Stomach (tissue), 9 donors: ENCODE results near the gene CACNB2. TPM values are rescaled to one million over a fixed set of nuclear protein-coding genes. Genes with fewer than 3 reads are reported as not detected.

Experiments used
- DNase-seq, 2 donors: peaks; one replicate each; pipeline versions ENCODE4 v3.0.0 to v3.0.0-alpha.2; 2013 to 2019
- H3K27ac ChIP-seq, 5 donors: fragments of 200-600 bp in 4 of 5; sonication (generic) in 4 of 5; one replicate each; pipeline ENCODE4 v1.5.1; 2013 to 2019; ENCODE audit warnings: mild to moderate bottlenecking in 1 of 5, moderate library complexity in 1 of 5
- H3K27me3 ChIP-seq, 3 donors: fragments of 200-600 bp; sonication (generic); one replicate each; pipeline ENCODE4 v1.5.1; 2017 to 2019; ENCODE audit warnings: mixed run types in 1 of 3
- H3K36me3 ChIP-seq, 4 donors: fragments of 200-600 bp; sonication (generic); 1 replicate in 3 of 4; 2 replicates in 1 of 4; pipeline ENCODE4 v1.5.1; 2016 to 2019
- H3K4me1 ChIP-seq, 4 donors: fragments of 200-600 bp; sonication (generic); one replicate each; pipeline ENCODE4 v1.5.1; 2016 to 2019
- H3K4me3 ChIP-seq, 4 donors: fragments of 200-600 bp; sonication (generic) in 3 of 4; one replicate each; pipeline ENCODE4 v1.5.1; 2016 to 2019; ENCODE audit warnings: mild to moderate bottlenecking in 1 of 4
- H3K9me3 ChIP-seq, 4 donors: fragments of 200-600 bp; sonication (generic); one replicate each; pipeline ENCODE4 v1.5.1; 2016 to 2019
- EP300 ChIP-seq: sonication (generic); formaldehyde crosslinking; IDR thresholded peaks from one replicate; pipeline ENCODE4 v1.6.1; 2017; ENCODE audit warnings: antibody characterized with exemption
- POLR2A ChIP-seq, 4 donors: fragments of 450-650 bp; IDR thresholded peaks; one replicate each; pipeline ENCODE4 v1.6.1; 2016; ENCODE audit warnings: antibody characterized with exemption in 4 of 4, control low read depth in 2 of 4, mild to moderate bottlenecking in 1 of 4, moderate library complexity in 1 of 4
- POLR2AphosphoS5 ChIP-seq, 3 donors: sonication (generic); formaldehyde crosslinking; IDR thresholded peaks; one replicate each; pipeline ENCODE4 v1.6.1; 2016; ENCODE audit warnings: antibody characterized with exemption in 3 of 3
- WGBS, 5 donors: extraction: QIAGEN DNeasy Blood & Tissue Kit in 3 of 5; methylation state at CpG; one replicate each; pipeline versions ENCODE4 v1.1.5 to v1.1.7; 2013 to 2018; 5-methylcytosine and 5-hydroxymethylcytosine counted together
- intact Hi-C: fragments of 100-400 bp; cut with DNase I; formaldehyde crosslinking; loops from one replicate; pipeline ENCODE4 v1.15.1; 2023; ENCODE audit warnings: low total_unique reads
- polyA plus RNA-seq, 3 donors: library from polyadenylated mRNA; stranded (reverse); fragments of 200-250 nt; gene quantifications; one replicate each; pipeline ENCODE4 v1.2.3, GENCODE V29; 2013
- total RNA-seq, 5 donors: library from RNA; depleted of rRNA; stranded (reverse); fragments of >200 nt; gene quantifications; one replicate each; pipeline versions ENCODE4 v1.1.0 to v1.2.3, GENCODE V29; 2014 to 2016
- TF ChIP-seq, protein P1 (sequence below), 7 experiments: fragments of 450-650 bp in 4 of 7; fragments of 200-600 bp in 3 of 7; sonication (generic) in 3 of 7; IDR thresholded peaks; one replicate each; pipeline ENCODE4 v1.5.1; 2016 to 2019; ENCODE audit warnings: antibody characterized with exemption in 7 of 7, control low read depth in 2 of 7, mild to moderate bottlenecking in 1 of 7
- donor health status: healthy with polysubstance abuse.
- donor health status: Bipolar disorder and iron deficiency.
- donor health status: healthy.

The CACNB2 gene
- total and polyA plus RNA-seq, 8 donors = 0.31 to 42.9 (median 14.3) TPM

DNA sequence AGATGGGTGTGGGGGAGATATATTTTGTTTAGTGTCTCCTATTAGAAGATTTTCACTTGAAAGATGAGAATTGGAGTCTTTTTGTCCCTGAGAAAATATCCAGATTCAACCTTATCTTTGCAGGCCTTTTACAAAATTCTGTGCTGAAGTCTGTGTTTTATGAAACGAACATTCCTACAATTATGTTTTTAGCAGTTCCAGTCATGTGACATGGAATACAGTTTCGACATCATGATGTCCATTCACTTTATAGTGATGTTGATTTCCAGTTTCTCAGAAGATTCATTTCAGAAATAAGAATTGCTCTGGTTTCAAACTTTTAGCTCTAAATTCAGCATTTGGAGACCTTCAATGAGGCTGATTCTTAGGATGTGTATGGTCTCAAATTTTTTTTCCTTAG, 54.4 kb downstream of the CACNB2 start:
- Histone ChIP-seq H3K4me1 (peaks cover 0 to 25% (median 12%) of the 10 kb centered on the region in 4 donors), H3K4me3 (no peak overlapping the region), H3K9me3 (no peaks in the 10 kb centered on the region), H3K27me3 (no peaks in the 10 kb centered on the region), H3K27ac (peak overlapping the region in 2 of 5 donors; percentile 30 to 82), H3K36me3 (no peaks in the 10 kb centered on the region)
- 48 to 79% (median 74%) methylated on average over 2 of the region's 2 CpGs for WGBS, 5 donors
- intact Hi-C loops = no loop called here
- no peak for TF ChIP-seq EP300
- TF ChIP-seq, protein P1, sequence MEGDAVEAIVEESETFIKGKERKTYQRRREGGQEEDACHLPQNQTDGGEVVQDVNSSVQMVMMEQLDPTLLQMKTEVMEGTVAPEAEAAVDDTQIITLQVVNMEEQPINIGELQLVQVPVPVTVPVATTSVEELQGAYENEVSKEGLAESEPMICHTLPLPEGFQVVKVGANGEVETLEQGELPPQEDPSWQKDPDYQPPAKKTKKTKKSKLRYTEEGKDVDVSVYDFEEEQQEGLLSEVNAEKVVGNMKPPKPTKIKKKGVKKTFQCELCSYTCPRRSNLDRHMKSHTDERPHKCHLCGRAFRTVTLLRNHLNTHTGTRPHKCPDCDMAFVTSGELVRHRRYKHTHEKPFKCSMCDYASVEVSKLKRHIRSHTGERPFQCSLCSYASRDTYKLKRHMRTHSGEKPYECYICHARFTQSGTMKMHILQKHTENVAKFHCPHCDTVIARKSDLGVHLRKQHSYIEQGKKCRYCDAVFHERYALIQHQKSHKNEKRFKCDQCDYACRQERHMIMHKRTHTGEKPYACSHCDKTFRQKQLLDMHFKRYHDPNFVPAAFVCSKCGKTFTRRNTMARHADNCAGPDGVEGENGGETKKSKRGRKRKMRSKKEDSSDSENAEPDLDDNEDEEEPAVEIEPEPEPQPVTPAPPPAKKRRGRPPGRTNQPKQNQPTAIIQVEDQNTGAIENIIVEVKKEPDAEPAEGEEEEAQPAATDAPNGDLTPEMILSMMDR (IDR thresholded peaks at IDR 0.05) = no peak
- TF ChIP-seq POLR2AphosphoS5 (IDR thresholded peaks at IDR 0.05) = no peak
- no peak for TF ChIP-seq POLR2A (IDR thresholded peaks at IDR 0.05)
- DNase-seq = no peak

DNA sequence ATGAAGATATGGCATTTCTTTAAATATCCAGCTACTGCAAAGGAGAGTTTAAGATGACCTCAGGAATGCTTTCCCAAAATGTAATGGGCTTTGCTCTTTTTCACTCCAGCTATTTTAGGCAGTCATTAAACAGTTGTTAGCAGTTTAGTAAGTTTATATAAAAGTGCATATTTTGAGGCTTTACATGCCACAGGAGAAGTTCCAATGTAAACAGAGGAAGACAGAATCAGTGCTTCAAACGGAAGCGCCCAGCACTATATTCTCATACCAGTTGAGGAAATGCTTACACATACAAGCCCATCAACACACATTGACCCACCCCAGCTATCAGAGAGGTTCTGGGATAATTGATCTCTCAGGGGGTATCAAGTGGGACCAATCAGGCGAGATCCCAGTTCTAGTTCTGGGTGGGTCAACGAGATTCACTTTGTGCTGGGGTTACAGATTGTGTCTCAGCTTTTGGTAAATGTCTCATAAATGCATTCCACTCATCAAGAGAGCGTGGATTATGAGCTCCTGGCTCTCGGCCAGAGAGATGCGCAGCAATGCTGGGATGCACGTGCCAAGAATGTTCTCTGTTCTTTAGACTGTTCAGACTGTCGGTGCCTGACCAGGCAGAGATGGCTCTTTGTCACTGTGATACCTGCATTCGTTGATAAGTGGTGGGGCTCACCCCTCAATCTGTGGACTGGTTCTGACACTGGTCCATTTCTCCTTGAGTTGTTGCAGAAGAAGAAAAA, 55.0 kb downstream of the CACNB2 start:
- no peak for TF ChIP-seq EP300
- TF ChIP-seq, protein P1 (IDR thresholded peaks at IDR 0.05) = no peak
- peak in 1 of 3 donors; percentile 3 for TF ChIP-seq POLR2AphosphoS5 (IDR thresholded peaks at IDR 0.05)
- TF ChIP-seq POLR2A (IDR thresholded peaks at IDR 0.05) = no peak
- peak in 1 of 2 donors; percentile 52 for DNase-seq
- no peak overlapping the region for H3K4me3 ChIP-seq
- WGBS, 5 donors = 54 to 69% (median 66%) methylated on average over 9 to 10 of the region's 10 CpGs
- H3K36me3 ChIP-seq = no peaks in the 10 kb centered on the region
- peaks cover 0 to 25% (median 12%) of the 10 kb centered on the region in 4 donors for H3K4me1 ChIP-seq
- no peaks in the 10 kb centered on the region for H3K27me3 ChIP-seq
- peak overlapping the region in 3 of 5 donors; percentile 30 to 82 (median 69) for H3K27ac ChIP-seq
- no peaks in the 10 kb centered on the region for H3K9me3 ChIP-seq
- intact Hi-C loops = no loop called here

DNA sequence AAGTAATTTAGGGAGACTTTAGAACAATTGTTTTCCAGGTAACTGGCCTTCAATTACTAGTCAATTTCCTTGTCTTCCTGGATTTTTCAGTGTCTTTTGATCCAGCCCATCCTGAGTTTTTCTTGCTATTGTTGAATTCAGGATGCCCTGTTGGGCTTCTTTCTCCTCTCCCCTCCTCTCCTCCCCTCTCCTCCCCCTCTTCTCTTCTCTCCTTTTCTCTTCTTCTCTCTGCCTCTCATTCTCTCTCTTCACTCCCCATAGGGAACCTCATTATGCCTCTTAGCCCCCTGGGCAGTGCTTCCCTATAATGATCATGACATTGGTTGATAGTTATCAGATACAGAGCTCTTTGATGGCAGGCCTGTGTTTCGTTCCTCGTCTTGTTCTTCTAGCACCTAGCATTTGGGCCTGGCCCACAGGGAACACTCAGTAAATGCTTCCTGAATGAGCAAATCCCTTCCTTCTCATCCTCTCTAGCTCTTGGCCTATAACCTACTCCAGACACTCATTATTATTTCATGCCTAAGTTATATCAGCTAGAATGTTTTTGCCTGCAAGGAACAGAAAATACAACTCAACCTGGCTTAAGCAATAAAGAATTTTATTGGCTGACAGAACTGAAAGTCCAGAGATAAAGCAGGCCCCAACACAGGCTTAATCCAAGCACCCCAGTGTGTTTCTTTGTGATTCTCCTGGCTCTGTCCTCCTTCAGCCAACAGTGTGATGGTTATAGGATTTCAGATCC, 56.8 kb downstream of the CACNB2 start:
- Histone ChIP-seq H3K27ac (peak overlapping the region in 3 of 5 donors; percentile 30 to 82 (median 64)), H3K27me3 (no peaks in the 10 kb centered on the region), H3K9me3 (no peaks in the 10 kb centered on the region), H3K4me3 (no peak overlapping the region), H3K4me1 (peaks cover 0 to 25% (median 12%) of the 10 kb centered on the region in 4 donors), H3K36me3 (no peaks in the 10 kb centered on the region)
- DNase-seq = peak in 1 of 2 donors; percentile 30
- intact Hi-C loops = no loop called here
- no peak for TF ChIP-seq EP300
- TF ChIP-seq POLR2AphosphoS5 (IDR thresholded peaks at IDR 0.05) = peak in 1 of 3 donors; percentile 36
- TF ChIP-seq, protein P1 (IDR thresholded peaks at IDR 0.05) = no peak
- TF ChIP-seq POLR2A (IDR thresholded peaks at IDR 0.05) = no peak
- WGBS, 5 donors = 69 to 88% (median 82%) methylated on average over 2 of the region's 2 CpGs

DNA sequence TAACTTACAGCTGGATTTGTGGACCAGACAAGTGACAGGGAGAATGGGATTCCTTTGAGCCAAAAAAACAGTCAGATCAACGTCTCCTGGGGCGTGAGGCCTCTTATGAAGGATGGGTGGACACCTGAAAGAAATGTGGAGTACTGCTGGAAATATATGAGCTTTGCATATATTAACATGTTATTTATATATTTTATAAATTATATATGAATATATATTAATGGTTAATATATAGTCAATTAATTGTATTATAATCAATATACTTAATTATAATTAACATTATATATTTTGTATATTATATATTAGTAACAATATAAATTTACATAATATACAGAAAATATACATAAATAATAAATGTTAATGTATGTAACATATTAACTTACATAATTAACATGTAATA, 57.5 kb downstream of the CACNB2 start:
- intact Hi-C loops = no loop called here
- TF ChIP-seq EP300 = no peak
- TF ChIP-seq, protein P1 (IDR thresholded peaks at IDR 0.05) = no peak
- no peak for TF ChIP-seq POLR2AphosphoS5 (IDR thresholded peaks at IDR 0.05)
- TF ChIP-seq POLR2A (IDR thresholded peaks at IDR 0.05) = no peak

More for the DNA sequence above, 57.5 kb downstream of the CACNB2 start:
- no peak for DNase-seq
- H3K27me3 ChIP-seq = no peaks in the 10 kb centered on the region
- H3K27ac ChIP-seq = peak overlapping the region in 2 of 5 donors; percentile 64 to 82
- no peaks in the 10 kb centered on the region for H3K36me3 ChIP-seq
- H3K9me3 ChIP-seq = no peaks in the 10 kb centered on the region
- H3K4me3 ChIP-seq = no peak overlapping the region
- peaks cover 0 to 27% (median 13%) of the 10 kb centered on the region in 4 donors for H3K4me1 ChIP-seq
- WGBS, 5 donors = 84 to 93% (median 91%) methylated on average over 2 of the region's 2 CpGs
